GM21825 (cell line): Measurements from ENCODE around the gene ZNF789.
"Not testable (repeated sequence)": the region's sequence is repeated elsewhere in the genome, so short reads cannot be mapped to it uniquely, and the experiment has no call there.

Source experiments
- ATAC-seq: cut with Tn5 transposase; IDR thresholded peaks from one replicate; pipeline ENCODE4 v1.9.1; 2021; ENCODE audit warnings: mild to moderate bottlenecking, moderate library complexity; ENCODE audit not compliant: unreplicated experiment

The ZNF789 gene

DNA sequence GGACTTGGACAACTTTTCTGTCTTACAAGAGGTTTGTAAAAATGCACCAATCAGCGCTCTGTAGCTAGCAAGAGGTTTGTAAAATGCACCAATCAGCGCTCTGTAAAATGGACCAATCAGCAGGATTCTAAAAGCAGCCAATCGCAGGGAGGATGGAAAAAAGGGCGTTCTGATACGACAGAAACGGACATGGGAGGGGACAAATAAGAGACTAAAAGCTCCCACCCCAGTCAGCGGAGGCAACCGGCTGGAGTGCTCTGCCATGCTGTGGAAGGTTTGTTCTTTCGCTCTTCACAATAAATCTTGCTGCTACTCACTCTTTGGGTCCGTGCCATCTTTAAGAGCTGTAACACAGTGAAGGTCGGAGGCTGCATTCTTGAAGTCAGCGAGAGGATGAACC is 28.5 kb downstream of the ZNF789 start:
- not testable (repeated sequence) for ATAC-seq

DNA sequence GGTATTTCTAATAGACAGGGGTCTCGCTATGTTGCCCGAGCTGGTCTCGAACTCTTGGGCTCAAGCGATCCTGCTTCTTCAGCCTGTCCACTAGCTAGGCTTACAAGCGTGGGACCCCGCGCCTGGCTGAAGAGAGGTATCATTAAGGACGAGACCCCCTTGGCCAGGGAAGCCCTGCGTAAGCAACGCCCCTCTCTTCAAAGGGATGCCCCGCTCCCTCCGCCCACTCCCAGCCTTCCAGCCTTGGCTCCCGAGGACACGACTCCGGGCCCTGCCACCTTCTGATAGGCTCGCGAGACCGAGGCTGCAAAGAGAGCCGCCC is 31.6 kb downstream of the ZNF789 start:
- ATAC-seq, result no peak

- ATAC-seq, result peak; percentile 75
These were observed 32.1 kb downstream of the ZNF789 start, which contains the start of gene ZKSCAN5 for GRCh38 chr7:99504603-99505323. TSS of gene ZKSCAN5 (plus strand) at chr7:99504662. CDS start at chr7:99506045, 1,383 bp downstream.

DNA sequence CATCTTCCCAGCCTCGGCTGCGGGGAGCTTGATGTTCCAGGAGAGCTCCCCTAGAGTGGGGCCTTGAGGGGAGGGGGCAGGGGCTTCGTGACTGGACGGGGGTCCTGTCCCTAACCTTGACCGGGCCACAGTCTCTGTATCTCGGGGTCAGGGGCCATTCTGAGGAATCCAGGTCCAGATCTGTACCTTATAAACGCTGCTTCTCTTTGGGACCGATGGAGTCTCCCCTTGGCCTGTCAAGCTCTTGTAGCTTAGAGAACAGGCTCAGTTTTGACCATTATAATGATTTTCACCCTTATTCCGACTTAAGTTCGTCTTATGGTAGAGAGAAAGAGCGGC is 32.6 kb downstream of the ZNF789 start:
- ATAC-seq, result no peak

- ATAC-seq, result no peak
These were observed 41.4 kb downstream of the ZNF789 start for GRCh38 chr7:99514050-99514449.

- no peak for ATAC-seq
These were observed 48.7 kb downstream of the ZNF789 start for GRCh38 chr7:99521399-99521798.

DNA sequence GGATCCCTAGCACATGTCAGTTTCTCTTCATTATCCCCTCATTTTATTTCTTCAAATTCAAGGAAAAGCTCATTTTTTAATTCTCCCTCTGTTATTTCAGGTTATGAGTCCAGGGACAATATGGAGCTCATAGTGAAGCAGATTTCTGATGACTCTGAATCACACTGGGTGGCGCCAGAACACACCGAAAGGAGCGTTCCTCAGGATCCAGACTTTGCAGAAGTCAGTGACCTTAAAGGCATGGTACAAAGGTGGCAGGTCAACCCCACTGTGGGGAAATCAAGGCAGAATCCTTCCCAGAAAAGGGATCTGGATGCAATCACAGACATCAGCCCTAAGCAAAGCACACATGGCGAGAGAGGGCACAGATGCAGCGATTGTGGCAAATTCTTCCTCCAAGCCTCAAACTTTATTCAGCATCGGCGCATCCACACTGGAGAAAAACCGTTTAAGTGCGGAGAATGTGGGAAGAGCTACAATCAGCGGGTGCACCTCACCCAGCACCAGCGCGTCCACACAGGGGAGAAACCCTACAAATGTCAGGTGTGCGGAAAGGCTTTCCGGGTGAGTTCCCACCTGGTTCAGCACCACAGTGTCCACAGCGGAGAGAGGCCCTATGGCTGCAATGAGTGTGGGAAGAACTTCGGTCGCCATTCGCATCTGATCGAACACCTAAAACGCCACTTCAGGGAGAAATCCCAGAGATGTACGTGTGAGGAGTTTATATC is 53.2 kb downstream of the ZNF789 start:
- no peak for ATAC-seq

GRCh38 chr7:99531354-99531765 is 58.7 kb downstream of the ZNF789 start:
- ATAC-seq, result no peak

DNA sequence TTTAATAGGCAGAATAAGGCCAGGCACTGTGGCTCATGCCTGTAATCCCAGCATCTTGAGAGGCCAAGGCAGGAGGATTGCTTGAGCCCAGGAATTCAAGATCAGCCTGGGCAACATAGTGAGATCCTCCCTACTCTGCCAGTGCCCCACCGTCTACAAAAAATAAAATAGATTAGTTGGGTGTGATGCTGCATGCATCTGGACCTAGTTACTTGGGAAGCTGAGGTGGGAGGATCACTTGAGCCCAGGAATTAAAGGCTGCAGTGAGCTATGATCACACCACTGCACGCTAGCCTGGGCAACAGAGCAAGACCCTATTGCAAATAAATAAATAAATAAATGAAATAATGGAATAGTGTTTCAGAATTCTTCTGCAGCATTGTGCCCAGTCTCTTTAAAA is 63.0 kb downstream of the ZNF789 start:
- no peak for ATAC-seq
